Esophagus muscularis mucosa (tissue), 4 donors: ENCODE results near the gene NAA11.

Experiments used
- CTCF ChIP-seq, 3 experiments: fragments of 200-600 bp in 2 of 3; fragments of 450-650 bp in 1 of 3; sonication (generic) in 2 of 3; IDR thresholded peaks; one replicate each; pipeline ENCODE4 v1.5.1; 2017 to 2019; ENCODE audit warnings: antibody characterized with exemption in 3 of 3, mild to moderate bottlenecking in 2 of 3, moderate library complexity in 1 of 3
- EP300 ChIP-seq: sonication (generic); formaldehyde crosslinking; IDR thresholded peaks from one replicate; pipeline ENCODE4 v1.6.1; 2017; ENCODE audit warnings: antibody characterized with exemption
- POLR2A ChIP-seq: fragments of 450-650 bp; IDR thresholded peaks from one replicate; pipeline ENCODE4 v1.6.1; 2017; ENCODE audit warnings: antibody characterized with exemption, moderate library complexity, mild to moderate bottlenecking, low read depth
- POLR2AphosphoS5 ChIP-seq, 2 donors: sonication (generic); formaldehyde crosslinking; IDR thresholded peaks; one replicate each; pipeline ENCODE4 v1.6.1; 2017; ENCODE audit warnings: antibody characterized with exemption in 2 of 2

GRCh38 chr4:79360006-79360405 lies 34.1 kb upstream of the NAA11 start:
- no peak for TF ChIP-seq POLR2A
- no peak for TF ChIP-seq POLR2AphosphoS5 (IDR thresholded peaks at IDR 0.05)
- TF ChIP-seq CTCF (IDR thresholded peaks at IDR 0.05) = no peak
- TF ChIP-seq EP300 = no peak
